Activated CD4-positive, alpha-beta T cell treated with anti-CD3 and anti-CD28 coated beads, Interleukin-10, Interleukin-2, amounts not matched to agents 100 ng/mL and 50 ng/mL, durations not matched to agents 16 hours and 8 hours (primary cell): ENCODE data around the gene GRAMD1C.
"Not testable (repeated sequence)": the region's sequence is repeated elsewhere in the genome, so short reads cannot be mapped to it uniquely, and the experiment has no call there.

Source experiments
- DNase-seq: peaks from one replicate; pipeline ENCODE4 v3.0.0-alpha.2; 2020

Gene GRAMD1C

GRCh38 chr3:113838631-113839209, at the start of gene GRAMD1C:
Gene GRAMD1C, plus strand, starts transcription at chr3:113838788. Its CDS starts 122 bp downstream, at chr3:113838910.
- peak; percentile 89 for DNase-seq

DNA sequence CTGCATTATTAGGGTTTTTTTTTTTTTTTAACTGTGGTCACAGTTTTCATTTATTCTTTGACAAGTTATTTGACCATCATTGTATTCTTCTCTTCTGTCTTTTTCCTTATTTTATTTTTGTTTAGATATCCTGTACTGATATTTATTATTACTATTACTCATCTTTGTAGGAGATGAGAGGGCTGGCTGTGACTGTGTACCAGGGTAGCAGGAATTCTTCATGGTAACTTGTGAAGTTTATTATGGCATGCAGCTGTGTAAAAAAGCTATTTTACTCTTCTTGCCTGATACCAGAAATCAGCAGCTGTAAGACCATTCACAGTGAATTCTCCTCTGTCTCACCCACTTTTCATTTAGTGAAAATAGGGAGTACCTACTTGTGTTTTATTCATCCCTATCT, 47.2 kb upstream of the GRAMD1C start:
- no peak for DNase-seq

DNA sequence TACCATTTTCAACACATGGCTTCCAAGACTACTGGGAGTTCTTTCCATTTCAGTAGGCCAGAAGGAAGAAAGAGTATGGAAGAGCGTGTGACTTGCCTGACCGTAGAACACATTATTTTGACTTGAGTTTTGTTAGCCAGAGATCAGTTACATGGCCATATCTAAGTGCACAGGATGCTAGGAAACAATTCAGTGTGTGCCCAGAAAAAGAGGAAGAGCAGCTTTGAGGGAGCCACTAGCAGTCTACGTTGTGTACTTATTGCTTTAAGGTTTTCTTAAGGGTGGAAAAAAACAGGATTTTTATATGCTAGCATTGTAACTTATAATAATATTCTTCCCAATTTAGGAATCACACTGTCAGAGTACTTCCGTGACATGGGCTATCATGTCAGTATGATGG, 44.1 kb upstream of the GRAMD1C start:
- DNase-seq: no peak

- no peak for DNase-seq
Measured at GRCh38 chr3:113795693-113796092, 42.9 kb upstream of the GRAMD1C start.

- DNase-seq: no peak
Measured at GRCh38 chr3:113802795-113803455, 35.7 kb upstream of the GRAMD1C start.

DNA sequence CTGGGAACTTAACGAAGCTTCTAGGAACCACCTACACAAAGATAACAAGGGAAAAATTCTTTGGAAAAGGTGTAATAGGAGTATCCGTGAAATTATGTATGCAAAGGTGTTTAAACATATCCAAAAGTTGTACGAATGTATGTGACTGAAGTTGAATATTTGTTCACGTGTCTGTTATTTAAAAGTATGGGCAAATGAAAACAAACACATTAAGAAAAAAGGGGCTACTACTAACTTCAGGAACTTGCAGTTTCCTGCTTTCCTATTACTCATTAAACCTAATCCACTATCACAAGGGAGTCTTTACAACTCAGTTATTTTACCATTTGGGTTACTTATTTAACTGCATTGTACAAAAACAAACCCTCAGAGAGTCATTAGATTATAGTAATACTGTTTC, 33.9 kb upstream of the GRAMD1C start:
- no peak for DNase-seq

DNA sequence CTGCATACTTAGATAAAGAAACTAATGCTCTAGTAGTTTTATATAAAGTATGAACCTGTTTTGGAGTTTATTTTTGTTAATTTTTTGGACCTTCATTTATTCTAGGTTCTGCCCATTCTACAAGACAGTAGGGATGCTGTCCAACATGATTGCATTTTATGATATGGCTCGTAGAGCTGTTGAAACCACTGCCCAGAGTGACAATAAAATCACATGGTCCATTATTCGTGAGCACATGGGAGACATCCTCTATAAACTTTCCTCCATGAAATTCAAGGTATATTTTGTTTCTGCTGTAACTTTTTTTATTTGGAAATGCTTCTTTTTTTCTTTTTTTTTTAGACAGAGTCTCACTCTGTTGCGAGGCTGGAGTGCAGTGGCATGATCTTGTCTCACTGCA, 33.3 kb upstream of the GRAMD1C start:
- DNase-seq: no peak

- DNase-seq: no peak
Measured at GRCh38 chr3:113812854-113813253, 25.7 kb upstream of the GRAMD1C start.

- no peak for DNase-seq
Measured at GRCh38 chr3:113819866-113820265, 18.7 kb upstream of the GRAMD1C start.

DNA sequence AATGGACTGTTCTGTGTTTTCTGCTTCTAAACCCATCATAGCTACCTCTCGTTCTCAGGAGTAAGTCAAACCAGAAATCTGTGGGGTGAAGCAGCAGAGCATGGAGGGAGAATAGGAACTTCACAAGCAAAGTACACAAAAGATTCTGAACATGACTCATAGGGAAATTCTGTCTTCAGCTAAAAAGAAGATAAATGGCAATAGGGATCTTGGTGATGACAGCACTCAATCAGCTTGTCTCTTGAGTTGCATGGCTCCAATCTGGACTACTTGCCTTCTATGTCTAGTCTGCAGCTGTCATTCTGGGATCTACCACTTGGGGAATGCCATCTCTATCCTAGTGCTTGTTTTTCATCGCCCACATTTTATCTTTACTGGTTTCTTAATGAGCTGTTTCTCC, 13.5 kb upstream of the GRAMD1C start:
- no peak for DNase-seq

- no peak for DNase-seq
Measured at GRCh38 chr3:113828600-113828999, 10.0 kb upstream of the GRAMD1C start.

- DNase-seq: no peak
Measured at GRCh38 chr3:113829576-113830354, 8.8 kb upstream of the GRAMD1C start.

- DNase-seq: no peak
Measured at GRCh38 chr3:113831103-113831355, 7.6 kb upstream of the GRAMD1C start.

DNA sequence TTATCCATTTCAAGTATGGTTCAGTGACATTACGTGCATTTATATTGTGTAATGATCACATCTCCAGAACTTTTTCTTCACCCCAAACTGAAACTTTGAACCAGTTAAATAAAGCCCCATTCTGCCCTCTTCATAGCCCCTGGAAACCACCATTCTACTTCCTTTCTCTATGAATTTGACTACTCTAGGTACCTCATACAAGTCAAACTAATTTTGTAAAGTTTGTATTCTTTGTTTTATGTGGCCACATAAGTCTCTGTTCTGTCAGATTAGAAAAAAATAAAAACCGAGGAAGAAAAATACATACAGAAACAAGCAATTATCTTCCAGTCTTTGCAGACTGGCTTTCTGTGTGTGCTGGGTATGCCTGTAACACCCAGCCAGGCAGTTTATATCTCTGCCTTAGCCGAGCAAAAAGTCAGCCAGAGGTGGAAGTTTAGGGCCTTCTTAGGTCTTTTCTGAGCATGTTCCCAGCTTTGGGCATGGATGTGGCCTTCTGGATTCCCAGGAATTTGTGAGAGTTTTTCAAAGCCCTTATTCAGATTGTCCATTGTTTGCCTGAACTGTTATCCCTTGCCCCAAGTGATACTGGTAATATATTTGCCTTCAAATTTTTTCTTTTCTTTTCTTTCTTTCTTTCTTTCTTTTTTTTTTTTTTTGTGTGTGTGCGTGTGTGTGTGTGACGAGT, 6.0 kb upstream of the GRAMD1C start:
- peak; percentile 4 for DNase-seq

DNA sequence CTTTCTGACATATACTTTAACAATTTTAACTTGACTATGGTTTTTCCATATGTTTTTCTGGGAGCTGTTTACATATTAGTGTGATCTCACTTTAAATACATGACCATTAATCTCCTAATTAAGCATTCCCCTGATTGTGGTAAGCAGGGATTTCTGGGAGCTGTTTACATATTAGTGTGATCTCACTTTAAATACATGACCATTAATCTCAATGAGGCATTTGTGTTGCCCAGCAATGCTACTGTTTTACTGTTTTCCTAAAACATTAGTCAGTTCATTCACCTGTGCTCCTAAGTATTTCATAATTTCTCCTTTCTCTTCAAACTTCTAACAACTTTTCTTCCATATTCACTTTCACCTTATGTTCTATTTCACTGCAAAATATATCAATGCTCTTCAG, 3.6 kb upstream of the GRAMD1C start:
- no peak for DNase-seq

GRCh38 chr3:113839551-113839950, 963 bp downstream of the GRAMD1C start:
- DNase-seq: no peak

DNA sequence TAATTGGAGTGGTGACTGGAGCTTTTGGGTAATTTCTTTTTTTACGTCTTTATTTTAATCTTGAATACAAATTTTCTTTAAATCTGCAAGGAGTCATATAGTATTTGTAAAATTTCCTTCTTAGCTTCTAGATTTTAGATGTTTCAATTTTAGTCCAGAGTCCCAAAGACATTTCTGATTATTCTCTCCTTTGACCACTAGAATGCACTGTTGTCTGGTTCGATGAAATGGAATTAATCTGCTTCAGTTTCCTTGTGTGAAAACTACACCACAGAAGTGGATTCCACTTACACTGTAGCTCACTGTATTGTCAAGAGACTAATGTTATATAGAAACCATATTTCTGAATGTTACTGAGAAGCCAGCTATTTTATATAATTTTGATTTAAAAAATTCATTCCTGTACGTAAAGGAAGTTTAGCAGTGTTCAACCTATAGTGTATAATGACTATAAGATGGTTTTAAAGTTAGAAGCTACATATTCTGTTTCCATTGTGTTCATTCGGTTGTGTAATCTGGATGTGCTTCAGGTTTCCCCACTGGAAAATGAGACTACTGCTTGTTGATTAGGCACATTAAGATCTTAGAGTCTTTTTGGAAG, 6.1 kb downstream of the GRAMD1C start:
- peak; percentile 31 for DNase-seq

DNA sequence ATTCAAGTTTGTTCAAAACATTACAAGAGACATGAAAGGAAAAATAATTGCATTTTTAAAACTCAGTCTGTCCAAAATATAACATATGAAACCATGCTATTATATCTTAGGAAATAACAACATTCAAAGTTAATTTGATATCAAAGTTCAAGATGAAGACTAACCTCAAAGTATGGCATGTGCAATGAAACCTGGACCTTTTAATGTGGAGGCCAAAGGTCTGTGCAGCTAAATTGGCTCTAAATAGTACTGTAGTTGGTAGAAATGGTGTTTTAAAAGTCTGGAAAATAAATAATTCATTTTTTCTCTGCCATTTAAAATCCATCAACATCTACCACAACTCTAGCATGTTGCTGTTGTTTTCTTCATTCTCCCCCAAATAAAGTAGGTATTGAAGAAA, 8.7 kb downstream of the GRAMD1C start:
- DNase-seq: no peak

DNA sequence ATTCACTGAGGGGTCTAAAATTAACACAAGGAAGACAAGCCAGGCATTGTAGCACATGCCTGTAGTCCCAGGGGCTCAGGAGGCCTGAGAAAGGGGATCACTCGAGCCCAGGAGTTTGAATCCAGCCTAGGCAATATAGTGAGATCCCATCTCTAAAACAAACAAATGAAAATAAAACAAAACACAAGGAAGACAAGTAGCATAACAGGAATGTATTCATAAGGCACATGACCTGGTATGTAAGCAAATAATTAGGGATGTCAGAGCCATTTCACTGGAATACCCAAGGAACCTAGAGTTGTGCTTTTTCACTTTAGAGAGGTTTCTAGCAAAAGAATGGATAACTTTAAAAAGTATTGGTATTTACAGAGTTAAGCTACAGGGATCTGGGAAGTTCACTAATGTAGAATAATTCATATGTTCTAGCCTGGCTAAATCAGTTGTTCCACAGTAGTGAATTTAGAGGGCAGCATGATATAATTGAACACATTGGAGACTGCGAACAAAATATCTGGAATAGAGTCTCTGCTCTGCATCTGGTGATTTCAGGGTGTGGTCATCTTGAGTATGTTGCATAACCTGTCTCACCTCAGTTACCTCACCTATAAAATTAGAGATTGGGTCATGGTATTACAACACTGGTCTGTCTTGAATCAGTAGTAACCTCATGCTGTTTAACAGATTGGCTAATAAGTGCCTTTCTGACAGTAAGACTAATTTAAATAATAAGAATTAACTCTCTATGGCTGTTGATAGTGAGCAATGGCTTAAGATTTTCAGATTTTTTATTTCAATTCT, 9.3 kb downstream of the GRAMD1C start:
- no peak for DNase-seq

DNA sequence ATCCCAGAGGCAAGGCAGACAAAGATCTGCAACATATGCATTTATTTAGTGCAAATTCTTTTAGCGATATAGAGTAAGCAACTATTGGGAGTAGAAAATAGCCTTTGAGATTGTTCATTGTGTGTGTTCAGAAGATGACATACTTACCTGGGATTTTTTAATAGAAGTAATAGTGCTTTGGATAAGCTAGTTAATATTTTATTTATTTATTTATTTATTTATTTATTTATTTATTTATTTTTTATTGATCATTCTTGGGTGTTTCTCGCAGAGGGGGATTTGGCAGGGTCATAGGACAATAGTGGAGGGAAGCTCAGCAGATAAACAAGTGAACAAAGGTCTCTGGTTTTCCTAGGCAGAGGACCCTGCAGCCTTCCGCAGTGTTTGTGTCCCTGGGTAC, 10.5 kb downstream of the GRAMD1C start:
- DNase-seq: not testable (repeated sequence)

DNA sequence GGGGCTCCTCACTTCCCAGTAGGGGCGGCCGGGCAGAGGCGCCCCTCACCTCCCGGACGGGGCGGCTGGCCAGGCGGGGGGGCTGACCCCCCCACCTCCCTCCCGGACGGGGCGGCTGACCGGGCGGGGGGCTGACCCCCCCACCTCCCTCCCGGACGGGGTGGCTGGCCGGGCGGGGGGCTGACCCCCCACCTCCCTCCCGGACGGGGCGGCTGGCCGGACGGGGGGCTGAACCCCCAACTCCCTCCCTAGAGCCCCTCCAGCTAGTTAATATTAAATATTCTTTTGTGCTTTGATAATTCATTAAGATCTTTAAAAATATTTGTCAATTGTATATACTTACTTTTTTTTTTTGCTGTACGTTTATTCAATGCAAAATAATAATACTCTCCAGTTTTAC, 11.3 kb downstream of the GRAMD1C start:
- not testable (repeated sequence) for DNase-seq

- not testable (repeated sequence) for DNase-seq
Measured at GRCh38 chr3:113850391-113850790, 11.8 kb downstream of the GRAMD1C start.

DNA sequence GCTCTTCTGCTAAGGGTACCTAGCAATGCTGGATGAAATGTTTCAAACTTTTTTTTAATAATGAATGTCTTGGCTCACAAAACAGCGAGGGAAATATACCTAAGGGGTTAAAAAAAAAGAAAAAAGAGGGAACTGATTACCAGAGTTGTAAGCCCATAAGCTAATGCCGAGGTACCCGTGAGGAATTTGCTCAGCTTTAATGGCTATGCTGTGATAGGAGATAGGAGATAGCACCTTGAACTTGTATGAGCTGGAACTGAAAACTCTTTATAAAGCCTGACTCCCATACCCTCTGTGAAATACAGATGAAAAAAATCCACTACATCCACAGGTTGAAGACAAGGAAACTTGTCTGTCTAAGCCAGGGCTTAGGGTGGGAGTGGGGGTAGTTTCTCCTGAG, 13.9 kb downstream of the GRAMD1C start:
- DNase-seq: no peak
